Vagina (tissue), 2 donors: Measurements from ENCODE around the gene DROSHA.

ENCODE experiments used
- POLR2AphosphoS5 ChIP-seq, 2 donors: sonication (generic); formaldehyde crosslinking; IDR thresholded peaks; one replicate each; pipeline ENCODE4 v1.9.0; 2017; ENCODE audit warnings: antibody characterized with exemption in 2 of 2, mild to moderate bottlenecking in 2 of 2, low read depth in 1 of 2; ENCODE audit not compliant: insufficient read depth in 1 of 2
- TF ChIP-seq, protein P1 (sequence below), 3 experiments: fragments of 450-650 bp in 2 of 3; fragments of 200-600 bp in 1 of 3; sonication (generic) in 1 of 3; IDR thresholded peaks; one replicate each; pipeline ENCODE4 v1.5.1; 2017 to 2019; ENCODE audit warnings: antibody characterized with exemption in 3 of 3, mild to moderate bottlenecking in 2 of 3, moderate library complexity in 2 of 3

GRCh38 chr5:31573494-31574142 lies 41.7 kb upstream of the DROSHA start:
- TF ChIP-seq, protein P1, sequence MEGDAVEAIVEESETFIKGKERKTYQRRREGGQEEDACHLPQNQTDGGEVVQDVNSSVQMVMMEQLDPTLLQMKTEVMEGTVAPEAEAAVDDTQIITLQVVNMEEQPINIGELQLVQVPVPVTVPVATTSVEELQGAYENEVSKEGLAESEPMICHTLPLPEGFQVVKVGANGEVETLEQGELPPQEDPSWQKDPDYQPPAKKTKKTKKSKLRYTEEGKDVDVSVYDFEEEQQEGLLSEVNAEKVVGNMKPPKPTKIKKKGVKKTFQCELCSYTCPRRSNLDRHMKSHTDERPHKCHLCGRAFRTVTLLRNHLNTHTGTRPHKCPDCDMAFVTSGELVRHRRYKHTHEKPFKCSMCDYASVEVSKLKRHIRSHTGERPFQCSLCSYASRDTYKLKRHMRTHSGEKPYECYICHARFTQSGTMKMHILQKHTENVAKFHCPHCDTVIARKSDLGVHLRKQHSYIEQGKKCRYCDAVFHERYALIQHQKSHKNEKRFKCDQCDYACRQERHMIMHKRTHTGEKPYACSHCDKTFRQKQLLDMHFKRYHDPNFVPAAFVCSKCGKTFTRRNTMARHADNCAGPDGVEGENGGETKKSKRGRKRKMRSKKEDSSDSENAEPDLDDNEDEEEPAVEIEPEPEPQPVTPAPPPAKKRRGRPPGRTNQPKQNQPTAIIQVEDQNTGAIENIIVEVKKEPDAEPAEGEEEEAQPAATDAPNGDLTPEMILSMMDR (IDR thresholded peaks at IDR 0.05): no peak
- TF ChIP-seq POLR2AphosphoS5 (IDR thresholded peaks at IDR 0.05; ENCODE audit: insufficient read depth in 1 of 2, low read depth in 1 of 2): no peak
